GOT3 (cell line): Measurements from ENCODE around the gene STK38L.
"Not testable (repeated sequence)": the region's sequence is repeated elsewhere in the genome, so short reads cannot be mapped to it uniquely, and the experiment has no call there.

Experiments used
- DNase-seq: peaks from one replicate; lab custom pipeline; 2025; ENCODE audit warnings: mixed read lengths; lab: John Stamatoyannopoulos, UW

STK38L gene

GRCh38 chr12:27229367-27229766, 14.7 kb upstream of the STK38L start:
- DNase-seq: no peak

- not testable (repeated sequence) for DNase-seq
Measured at GRCh38 chr12:27231374-27231773, 12.7 kb upstream of the STK38L start.

DNA sequence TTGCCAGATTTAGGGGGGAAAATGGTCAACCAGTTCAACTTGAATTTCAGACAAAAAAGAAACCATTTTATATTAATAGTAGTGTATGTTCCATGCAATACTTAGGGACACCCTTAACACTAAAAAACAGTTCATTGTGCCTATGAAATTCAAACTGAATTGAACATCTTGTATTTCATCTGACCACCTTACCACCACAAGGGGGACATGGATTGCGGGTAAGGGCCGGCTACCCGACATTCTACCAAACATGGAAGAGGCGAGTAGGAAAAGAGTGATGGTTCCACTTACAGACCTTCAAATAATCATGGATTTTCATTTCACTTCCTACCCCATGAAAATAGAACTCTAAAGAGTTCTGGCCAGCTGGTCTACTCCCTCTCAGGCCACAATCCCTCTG, 10.3 kb upstream of the STK38L start:
- no peak for DNase-seq

- no peak for DNase-seq
Measured at GRCh38 chr12:27236498-27236897, 7.6 kb upstream of the STK38L start.

DNA sequence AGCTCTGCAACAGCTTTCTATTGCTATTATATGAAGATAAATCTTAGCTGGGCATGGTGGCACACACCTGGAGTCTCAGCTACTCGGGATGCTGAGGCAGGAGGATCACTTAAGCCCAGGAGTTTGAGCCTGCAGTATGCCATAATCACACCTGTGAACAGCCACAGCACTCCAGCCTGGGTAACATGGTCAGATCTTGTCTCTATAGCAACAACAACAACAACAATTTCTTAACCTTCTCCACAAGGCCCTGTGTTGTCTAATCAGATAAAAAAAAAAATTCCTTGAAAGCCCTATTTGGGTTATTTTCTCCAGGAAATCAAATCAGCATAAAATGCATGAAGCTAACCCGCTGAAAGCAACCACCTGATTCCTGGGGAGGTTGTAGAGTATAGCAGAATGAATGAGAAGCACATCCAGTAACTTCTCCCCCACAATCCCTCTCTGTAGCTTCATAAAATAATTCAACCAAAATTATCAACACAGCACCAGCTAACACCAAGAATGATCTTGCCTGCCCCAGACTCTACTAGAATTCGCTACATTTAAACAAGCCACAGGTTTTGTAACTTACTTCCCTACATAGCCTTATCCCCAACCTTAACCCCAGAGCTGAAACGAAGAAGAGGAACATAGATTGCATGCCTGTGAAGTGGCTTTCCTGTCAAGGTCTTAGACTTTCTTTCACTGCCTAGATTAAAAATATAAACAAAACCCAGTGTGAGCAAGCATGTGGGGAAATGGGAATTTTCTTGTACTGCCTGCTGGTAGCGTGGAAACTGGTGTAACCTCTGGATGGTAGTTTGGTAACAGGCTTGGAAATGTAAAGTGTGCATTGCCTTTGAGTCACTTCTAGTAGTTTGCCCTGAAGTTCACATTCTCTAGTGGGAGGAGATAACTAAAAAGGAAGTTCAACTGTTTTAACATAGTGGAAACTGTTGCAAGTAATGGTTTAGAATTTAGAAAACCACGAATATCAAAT, 6.0 kb upstream of the STK38L start:
- no peak for DNase-seq

DNA sequence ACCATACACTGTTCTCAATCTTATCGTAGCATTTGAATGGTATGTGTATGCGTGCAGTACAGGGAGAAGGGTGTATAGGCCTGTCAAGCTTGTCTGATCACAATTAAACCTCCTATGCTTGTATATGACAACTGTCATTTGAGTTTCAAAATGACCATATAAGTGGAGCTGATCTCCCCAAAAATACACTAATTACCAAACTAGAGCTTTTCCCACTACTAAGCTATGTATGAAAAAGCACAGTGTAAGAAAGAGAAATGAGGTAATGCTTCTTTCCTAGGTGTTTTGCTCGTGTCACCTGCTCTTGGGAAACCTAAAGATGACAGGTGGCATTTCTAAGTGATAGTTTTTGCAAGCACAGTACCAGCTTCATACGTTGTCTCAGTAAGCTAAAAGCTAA, 1.1 kb upstream of the STK38L start:
- DNase-seq: no peak

- DNase-seq: no peak
Measured at GRCh38 chr12:27244689-27245488, 803 bp downstream of the STK38L start.

DNA sequence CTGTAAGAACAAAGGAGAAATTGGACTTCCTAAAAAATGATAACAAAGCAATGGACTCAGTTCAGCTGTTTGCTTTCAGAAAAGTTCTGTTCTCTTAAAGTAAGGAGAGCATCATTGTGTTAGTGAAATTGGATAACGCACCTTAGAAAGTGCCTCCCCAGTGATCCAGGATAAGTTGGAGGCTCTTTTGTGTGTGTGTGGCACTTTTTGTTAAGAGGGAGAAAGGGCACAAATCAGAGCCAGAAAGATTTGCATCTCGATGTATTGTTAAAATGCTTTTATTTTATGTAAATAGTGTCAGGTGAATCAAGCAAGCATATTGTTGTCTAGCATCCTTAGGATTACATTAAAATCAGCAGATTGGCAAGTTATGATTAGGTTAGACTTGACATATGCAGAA, 2.1 kb downstream of the STK38L start:
- no peak for DNase-seq

- DNase-seq: no peak
Measured at GRCh38 chr12:27246774-27247173, 2.7 kb downstream of the STK38L start.

DNA sequence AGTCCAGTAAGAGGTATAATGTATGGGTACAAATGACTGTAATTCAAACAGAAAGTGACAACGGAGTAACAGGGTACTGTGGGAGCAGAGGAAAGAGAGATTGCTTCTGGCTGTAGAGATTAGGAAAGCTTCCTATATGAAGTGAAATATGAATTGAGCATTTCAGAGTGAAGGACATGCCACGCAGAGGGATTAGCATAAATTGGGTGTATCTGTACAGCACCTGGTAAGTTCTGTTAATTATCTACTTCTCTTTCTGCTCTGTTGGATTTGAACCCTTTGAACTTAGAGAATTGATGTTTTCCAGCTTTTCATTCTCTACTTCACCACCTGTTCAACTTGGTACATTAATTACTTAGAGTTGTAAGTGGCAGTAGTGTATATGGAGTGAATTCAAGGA, 8.8 kb downstream of the STK38L start:
- no peak for DNase-seq

- DNase-seq: no peak
Measured at GRCh38 chr12:27253347-27253746, 9.3 kb downstream of the STK38L start.

- no peak for DNase-seq
Measured at GRCh38 chr12:27255806-27256205, 11.7 kb downstream of the STK38L start.

- no peak for DNase-seq
Measured at GRCh38 chr12:27257104-27257843, 13.2 kb downstream of the STK38L start.

DNA sequence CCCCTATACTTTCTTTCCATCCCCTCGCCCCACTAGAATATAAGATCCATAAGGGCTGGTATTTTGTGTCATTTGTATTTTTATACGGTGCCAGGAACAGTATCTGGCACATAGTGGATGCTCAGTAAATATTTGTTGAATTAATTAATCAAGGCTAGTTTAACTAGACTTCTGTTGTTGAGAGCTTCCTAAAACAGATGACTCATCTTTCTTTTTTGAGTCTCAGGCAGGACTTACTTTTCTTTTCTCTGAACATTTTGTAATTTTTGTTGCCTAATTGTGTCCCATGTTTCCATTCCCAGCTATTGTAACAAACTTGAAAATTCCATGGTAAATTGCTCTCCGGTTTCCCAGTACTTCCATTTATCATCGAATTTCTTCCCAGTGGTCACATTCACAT, 16.7 kb downstream of the STK38L start:
- no peak for DNase-seq

DNA sequence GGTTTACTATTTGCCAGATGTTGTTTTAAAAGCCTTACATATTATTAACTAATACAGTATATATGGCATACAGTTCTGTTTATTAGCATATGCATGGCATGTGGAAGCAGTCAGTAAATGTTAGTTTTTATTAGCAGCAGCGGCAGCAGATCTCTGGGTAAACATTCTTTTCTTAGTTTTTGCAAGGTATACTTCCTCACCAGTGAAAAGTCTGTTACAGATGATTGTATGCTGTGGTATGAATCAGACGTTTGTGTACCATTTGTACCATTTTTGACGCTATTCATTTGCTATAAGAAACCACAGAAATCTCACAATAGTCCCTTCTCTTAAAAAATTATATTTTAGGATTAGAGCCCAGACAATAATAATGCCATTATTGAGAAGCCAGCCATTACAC, 17.8 kb downstream of the STK38L start:
- DNase-seq: no peak

DNA sequence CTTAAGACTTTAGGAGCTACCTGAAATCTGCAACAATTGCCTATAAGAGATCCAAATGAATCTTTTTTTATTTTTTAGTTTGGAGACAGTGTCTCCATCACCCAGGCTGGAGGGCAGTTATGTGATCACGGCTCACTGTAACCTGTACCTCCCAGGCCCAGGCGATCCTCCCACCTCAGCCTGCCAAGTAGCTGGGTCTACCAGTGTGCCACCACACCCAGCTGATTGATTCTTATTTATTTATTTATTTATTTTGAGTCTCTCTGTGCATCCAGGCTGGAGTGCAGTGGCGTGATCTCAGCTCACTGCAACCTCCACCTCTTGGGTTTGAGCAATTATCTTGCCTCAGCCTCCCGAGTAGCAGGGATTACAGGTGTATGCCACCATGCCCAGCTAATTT, 26.1 kb downstream of the STK38L start:
- DNase-seq: no peak

DNA sequence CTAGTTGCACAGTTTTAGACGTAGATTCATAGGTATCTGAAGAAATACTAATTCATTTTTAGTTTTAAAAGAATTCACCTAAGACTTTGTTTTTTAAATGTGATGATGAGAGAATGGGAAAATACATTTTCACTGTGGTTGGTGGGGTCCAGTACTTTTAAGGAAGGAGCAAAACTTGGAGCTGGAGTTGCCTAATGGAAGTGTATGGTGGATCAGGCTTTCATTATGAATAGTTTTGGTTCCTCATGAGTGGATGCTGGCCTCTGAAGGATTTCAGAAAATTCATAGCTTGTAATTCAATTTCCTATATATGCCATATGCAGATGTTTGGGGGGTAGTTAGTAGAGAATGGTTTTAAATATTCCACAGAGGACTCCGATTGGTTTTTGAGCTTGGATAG, 27.1 kb downstream of the STK38L start:
- no peak for DNase-seq

DNA sequence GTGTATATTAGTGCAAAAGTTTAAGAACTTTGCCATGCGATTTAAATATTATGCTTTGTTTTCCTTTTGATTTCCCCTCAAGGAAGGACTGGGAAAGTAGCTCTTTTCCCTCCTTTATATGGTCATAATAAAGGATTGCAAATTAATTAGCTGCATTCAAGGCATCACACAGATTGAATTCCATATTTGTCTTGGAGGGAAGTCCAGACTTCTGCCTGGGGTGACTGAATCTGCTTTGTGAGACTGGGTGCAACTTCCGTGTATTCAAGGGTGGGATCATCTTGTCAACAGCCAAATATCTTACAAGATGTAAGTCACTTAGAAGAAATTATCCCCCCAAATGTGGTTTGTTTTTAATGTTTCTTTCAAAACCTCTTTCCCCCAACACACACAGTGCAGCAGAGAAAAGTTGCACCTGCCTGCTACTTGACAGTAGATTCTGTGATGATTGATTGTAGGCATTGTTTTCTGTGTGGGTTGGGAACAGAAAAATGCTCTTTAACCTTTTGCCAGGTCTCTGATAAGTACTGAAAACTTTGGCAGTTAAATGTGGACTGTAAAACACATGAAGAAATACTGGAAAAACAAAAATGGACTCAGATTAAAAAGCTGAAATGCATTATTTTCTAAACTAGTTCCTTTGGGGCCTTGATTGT, 28.4 kb downstream of the STK38L start:
- no peak for DNase-seq

GRCh38 chr12:27273114-27273513, 29.0 kb downstream of the STK38L start:
- DNase-seq: no peak

- no peak for DNase-seq
Measured at GRCh38 chr12:27274706-27275105, 30.6 kb downstream of the STK38L start.

DNA sequence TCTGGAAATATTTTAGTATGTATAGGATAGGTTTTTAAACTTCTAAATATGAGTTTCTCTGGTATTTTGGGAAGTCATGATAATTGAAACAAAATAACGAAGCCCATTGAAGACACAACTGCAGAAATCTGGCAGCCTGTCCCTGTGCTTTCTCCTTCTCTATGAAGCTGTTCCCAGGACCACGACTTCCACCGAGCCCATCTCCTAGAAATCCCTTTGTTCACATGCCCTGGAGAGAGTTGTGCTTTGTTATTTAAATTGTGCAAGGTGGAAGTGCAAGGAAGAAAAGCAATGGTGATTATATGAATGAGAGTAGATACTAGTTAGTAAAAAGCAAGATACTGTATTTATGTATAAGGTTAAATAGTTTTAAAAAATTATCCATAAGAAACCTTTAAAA, 32.2 kb downstream of the STK38L start:
- DNase-seq: no peak

DNA sequence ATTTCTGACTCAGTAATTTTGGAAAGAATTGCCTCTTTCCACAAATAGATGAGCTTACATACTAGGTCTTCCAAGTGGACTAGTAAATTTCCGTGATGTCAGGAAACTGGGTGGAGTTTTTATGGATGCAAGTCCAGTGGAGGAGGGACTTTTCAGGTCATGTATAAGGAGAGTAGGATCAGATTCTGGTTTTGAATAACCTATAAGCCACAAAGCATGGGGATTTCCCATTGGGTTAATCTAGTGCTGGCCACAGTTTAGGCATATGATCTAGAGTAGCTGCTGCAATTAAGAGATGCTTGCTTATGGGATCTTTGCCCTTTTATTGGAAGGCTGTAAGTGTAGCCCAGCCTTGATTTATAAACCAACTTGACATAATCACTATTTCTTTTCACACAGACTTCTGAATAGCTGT, 33.8 kb downstream of the STK38L start:
- no peak for DNase-seq
